Measurements from ENCODE around the gene EIF3I.

The EIF3I gene

GRCh38 chr1:32266921-32267591 is 44.8 kb downstream of the EIF3I start:
- DNase-seq: no peak

- no peak for DNase-seq
These were observed 47.5 kb downstream of the EIF3I start for GRCh38 chr1:32269744-32270143.

- DNase-seq: peak; percentile 25
These were observed 50.6 kb downstream of the EIF3I start for GRCh38 chr1:32272557-32273390.

GRCh38 chr1:32273391-32274208 is 51.4 kb downstream of the EIF3I start:
- peak; percentile 74 for DNase-seq

GRCh38 chr1:32274646-32275340 is 52.6 kb downstream of the EIF3I start:
- no peak for DNase-seq

- no peak for DNase-seq
These were observed 53.2 kb downstream of the EIF3I start for GRCh38 chr1:32275424-32275823.

- no peak for DNase-seq
These were observed 54.0 kb downstream of the EIF3I start for GRCh38 chr1:32276032-32276782.
